K562 (cell line): Measurements from ENCODE around the gene GALNT13. TPM values are rescaled to one million over a fixed set of nuclear protein-coding genes. Genes with fewer than 3 reads are reported as not detected.

Source experiments
- ATAC-seq: fragments of 200-7000 bp; cut with Tn5 transposase; 3 replicates; pipeline ENCODE4 v1.9.1; 2020; ENCODE audit warnings: moderate library complexity
- BruUV-seq: library from RNA; stranded (reverse); fragments of 400-500 nt; replicated peaks from 2 replicates; lab custom pipeline; 2021; lab: Mats Ljungman, UMichigan
- CTCF ChIA-PET: fragments of 300-600 bp; formaldehyde crosslinking; extraction: SDS; loops from one replicate; lab custom pipeline; 2021; ENCODE audit warnings: low intra/inter-chr PET ratio; lab: Yijun Ruan, JAX
- POLR2A ChIA-PET: fragments of 300-600, 350-650 bp; sonication (Branson Sonifier 250); formaldehyde crosslinking; extraction: SDS; loops from one replicate; lab custom pipeline; 2021; ENCODE audit warnings: antibody characterized with exemption, inconsistent platforms; lab: Yijun Ruan, JAX
- DNase-seq, 4 experiments: peaks; one replicate each; pipeline versions ENCODE4 v3.0.0 to v3.0.0-alpha.2; 2011 to 2018; ENCODE audit warnings: low spot score in 3 of 4, mixed read lengths in 3 of 4; ENCODE audit errors: extremely low read depth in 1 of 4
- FAIRE-seq: peaks from 2 replicates; lab custom pipeline; 2011; peaks lifted over from hg19 to GRCh38; lab: Jason Lieb, UNC
- H2AFZ ChIP-seq: 2 replicates; pipeline ENCODE4 v1.6.0; 2011; ENCODE audit warnings: low read depth, low read length, control low read depth, inconsistent platforms
- H3K27ac ChIP-seq: fragments of 200-600 bp; 3 replicates; pipeline ENCODE4 v1.8.0; 2011; ENCODE audit warnings: low read depth, mild to moderate bottlenecking, control low read depth, inconsistent platforms, low read length, moderate library complexity, mixed read lengths; ENCODE audit errors: extremely low read depth
- H3K27me3 ChIP-seq, 2 experiments: fragments of 300-600 bp in 1 of 2; 2 replicates in 1 of 2; 3 replicates in 1 of 2; pipeline versions ENCODE4 v1.6.0 to v1.8.0; 2011; ENCODE audit warnings: inconsistent platforms in 2 of 2, low read length in 2 of 2, mild to moderate bottlenecking in 1 of 2, mixed read lengths in 1 of 2, moderate library complexity in 1 of 2; ENCODE audit not compliant: control insufficient read depth in 2 of 2, insufficient read depth in 2 of 2
- H3K36me3 ChIP-seq: fragments of 300-600 bp; 3 replicates; pipeline ENCODE4 v1.8.0; 2011; ENCODE audit warnings: mild to moderate bottlenecking, low read length, inconsistent platforms; ENCODE audit not compliant: control insufficient read depth, insufficient read depth
- H3K4me1 ChIP-seq, 2 experiments: fragments of 200-600 bp in 1 of 2; replicated peaks in 1 of 2; 2 replicates in 1 of 2; 3 replicates in 1 of 2; pipeline versions ENCODE4 v1.5.1 to v1.8.0; 2011; ENCODE audit warnings: inconsistent platforms in 2 of 2, low read length in 2 of 2, mild to moderate bottlenecking in 1 of 2, mixed read lengths in 1 of 2, moderate library complexity in 1 of 2; ENCODE audit not compliant: control insufficient read depth in 2 of 2, insufficient read depth in 2 of 2
- H3K4me2 ChIP-seq: 2 replicates; pipeline ENCODE4 v1.6.1; 2011; ENCODE audit warnings: low read length, control low read depth, inconsistent platforms, mixed read lengths; ENCODE audit not compliant: insufficient read depth
- H3K4me3 ChIP-seq: fragments of 200-600 bp; sonication (generic), shearing (Covaris generic); 2 replicates; pipeline ENCODE4 v1.5.1; 2016; ENCODE audit warnings: control low read depth, inconsistent platforms
- H3K79me2 ChIP-seq: fragments of 200-600 bp; 3 replicates; pipeline ENCODE4 v1.8.0; 2011; ENCODE audit warnings: low read length, inconsistent platforms; ENCODE audit not compliant: control insufficient read depth, insufficient read depth
- H3K9ac ChIP-seq, 2 experiments: 2 replicates each; pipeline versions ENCODE4 v1.6.0 to v1.6.1; 2011; ENCODE audit warnings: low read depth in 2 of 2, low read length in 2 of 2, control low read depth in 1 of 2, inconsistent platforms in 1 of 2, mild to moderate bottlenecking in 1 of 2, mixed read lengths in 1 of 2; ENCODE audit not compliant: insufficient read depth in 1 of 2
- H3K9me1 ChIP-seq: one replicate; pipeline ENCODE4 v1.6.0; 2011; ENCODE audit warnings: inconsistent platforms, mild to moderate bottlenecking, low read length, moderate library complexity; ENCODE audit not compliant: control insufficient read depth, insufficient read depth
- H3K9me3 ChIP-seq: replicated peaks from 2 replicates; pipeline ENCODE4 v1.5.1; 2011; ENCODE audit warnings: low read depth, low read length, inconsistent platforms; ENCODE audit not compliant: control insufficient read depth, insufficient read depth
- H4K20me1 ChIP-seq: replicated peaks from 2 replicates; pipeline ENCODE4 v1.6.1; 2011; ENCODE audit warnings: low read length, inconsistent platforms, mixed read lengths; ENCODE audit not compliant: control insufficient read depth, insufficient read depth
- BCL6 ChIP-seq: fragments of 250-450 bp; sonication (Bioruptor Pico); IDR thresholded peaks from 2 replicates; pipeline ENCODE4 v1.4.0; 2020
- BCLAF1 ChIP-seq, 2 experiments: fragments of 450-650 bp in 1 of 2; IDR thresholded peaks; 2 replicates each; pipeline ENCODE4 v1.6.1; 2011 to 2017; ENCODE audit warnings: low read depth in 2 of 2, antibody characterized with exemption in 1 of 2, borderline replicate concordance in 1 of 2, low read length in 1 of 2, mild to moderate bottlenecking in 1 of 2, mixed read lengths in 1 of 2; ENCODE audit not compliant: control insufficient read depth in 1 of 2
- EZH2 ChIP-seq: IDR thresholded peaks from 2 replicates; pipeline ENCODE4 v1.6.1; 2012; ENCODE audit warnings: low read depth, mild to moderate bottlenecking, inconsistent platforms, low read length, borderline replicate concordance
- FOS ChIP-seq: IDR thresholded peaks from 3 replicates; pipeline ENCODE4 v1.6.1; 2011; ENCODE audit not compliant: insufficient read length; ENCODE audit errors: extremely low read depth
- POLR3A ChIP-seq: IDR thresholded peaks from 2 replicates; pipeline ENCODE4 v1.6.1; 2011; ENCODE audit warnings: borderline replicate concordance, mild to moderate bottlenecking, moderate library complexity; ENCODE audit not compliant: insufficient read length, insufficient read depth; ENCODE audit errors: extremely low read depth
- RBM14 ChIP-seq: fragments of 200-400 bp; formaldehyde crosslinking; IDR thresholded peaks from 2 replicates; pipeline ENCODE4 v1.6.1; 2018; ENCODE audit warnings: low read depth, mild to moderate bottlenecking, low read length, moderate library complexity, borderline replicate concordance; ENCODE audit not compliant: insufficient read depth
- ZNF143 ChIP-seq: sonication (generic); formaldehyde crosslinking; IDR thresholded peaks from 2 replicates; pipeline ENCODE4 v1.9.0; 2022; ENCODE audit warnings: mild to moderate bottlenecking, missing genetic modification reagents
- ZNF347 ChIP-seq: fragments of 450-650 bp; formaldehyde crosslinking; IDR thresholded peaks from 2 replicates; pipeline ENCODE4 v1.4.0; 2020; ENCODE audit warnings: low read depth, mild to moderate bottlenecking, moderate library complexity
- WGBS: fragments of 100-300 bp; shearing (Covaris generic); methylation state at CpG from one replicate; pipeline ENCODE4 v1.1.6; 2016; ENCODE audit warnings: low coverage, mixed read lengths; ENCODE audit not compliant: insufficient coverage; ENCODE audit errors: missing lambda C conversion rate; 5-methylcytosine and 5-hydroxymethylcytosine counted together
- in situ Hi-C: fragments of 300-500 bp; cut with MboI; formaldehyde crosslinking; loops from 4 replicates; pipeline ENCODE4 v1.15.0; 2018; ENCODE audit warnings: inconsistent platforms, mixed read lengths
- intact Hi-C: fragments of 100-400 bp; cut with micrococcal nuclease; formaldehyde crosslinking; loops from 2 replicates; pipeline ENCODE4 v1.14.2; 2022
- polyA plus RNA-seq, 8 experiments: library from polyadenylated mRNA; depleted of rRNA in 4 of 8; stranded (reverse) in 5 of 8; unstranded in 3 of 8; fragments of >200 nt; fragmentation: Nextera tagmentation in 2 of 8; fragmentation: Illumina TruSeq in 1 of 8; extraction: Ambion mirVana in 2 of 8; extraction: Trizol in 1 of 8; gene quantifications; 2 replicates each; pipeline versions ENCODE4 v1.2.1 to v1.2.3, GENCODE V29; 2011 to 2014; ENCODE audit warnings: inconsistent platforms in 1 of 8, missing spikeins in 1 of 8
- total RNA-seq, 7 experiments: library from RNA; depleted of rRNA in 6 of 7; stranded (reverse); fragments of >200 nt in 6 of 7; fragmentation: Illumina TruSeq in 2 of 7; extraction: Trizol in 2 of 7; gene quantifications; 2 replicates each; pipeline versions ENCODE4 v1.2.1 to v1.2.3, GENCODE V29; 2011 to 2021; ENCODE audit warnings: low replicate concordance in 1 of 7

Gene GALNT13
- total and polyA plus RNA-seq, 9 of the 15 experiments (the other 6 are each of a cell fraction or from before 2014, with no cell fraction given): not detected

GRCh38 chr2:154247503-154247902 is 375.8 kb downstream of the GALNT13 start (continued):
- no peak for TF ChIP-seq BCLAF1 (IDR thresholded peaks at IDR 0.05; ENCODE audit: borderline replicate concordance in 1 of 2, control insufficient read depth in 1 of 2, low read depth in 2 of 2, low read length in 1 of 2)
- TF ChIP-seq POLR3A: no peak

DNA sequence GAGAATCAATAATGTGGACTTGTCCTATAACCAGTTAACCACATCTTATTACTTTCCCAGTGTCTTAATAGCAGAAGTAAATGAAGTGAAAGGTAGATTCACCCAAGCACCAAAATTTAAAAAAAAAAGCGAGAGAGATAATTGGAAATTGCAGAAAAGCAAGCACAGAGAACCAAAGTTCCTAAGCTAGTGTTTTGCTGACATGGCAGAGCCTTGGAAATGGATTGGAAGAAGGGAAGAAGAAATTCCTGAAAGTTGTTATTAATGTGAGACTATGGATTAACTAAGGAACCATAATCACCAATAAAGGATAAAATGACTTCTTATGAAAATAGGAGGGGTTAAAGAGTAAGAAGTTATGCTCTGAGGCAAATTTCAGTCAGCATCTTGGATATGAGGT is 384.4 kb downstream of the GALNT13 start:
- WGBS: 0% methylated on average over 1 of the region's 1 CpG
- Histone ChIP-seq H3K79me2 (no peaks in the 10 kb centered on the region), H3K4me1 (no peaks in the 10 kb centered on the region), H3K4me2 (no peak overlapping the region), H2AFZ (no peak overlapping the region), H3K36me3 (no peaks in the 10 kb centered on the region), H3K27me3 (no peaks in the 10 kb centered on the region), H3K9me3 (no peaks in the 10 kb centered on the region), H3K9me1 (no peaks in the 10 kb centered on the region), H4K20me1 (no peaks in the 10 kb centered on the region), H3K4me3 (no peak overlapping the region), H3K9ac (no peak overlapping the region), H3K27ac (no peak overlapping the region)
- POLR2A ChIA-PET: no interaction called here
- no peak for FAIRE-seq
- in situ Hi-C loops: no loop called here
- intact Hi-C loops: no loop called here
- no peak for ATAC-seq
- BruUV-seq: no TSS peak
- CTCF ChIA-PET: no interaction called here
- no peak for DNase-seq
- TF ChIP-seq ZNF347 (CRISPR knock-in tag) (no peak), EZH2 (no peak), ZNF143 (no peak), BCL6 (CRISPR knock-in tag) (no peak), FOS (no peak), RBM14 (no peak), BCLAF1 (IDR thresholded peaks at IDR 0.05; ENCODE audit: borderline replicate concordance in 1 of 2, control insufficient read depth in 1 of 2, low read depth in 2 of 2, low read length in 1 of 2) (no peak)
